Activated naive CD4-positive, alpha-beta T cell treated with anti-CD3 and anti-CD28 coated beads, Interleukin-2, amount 50 U/mL, for 24 hours (primary cell): ENCODE measurements around the gene RIPOR3.
"Not testable (repeated sequence)": the region's sequence is repeated elsewhere in the genome, so short reads cannot be mapped to it uniquely, and the experiment has no call there.

ENCODE experiments used
- H3K27ac Mint-ChIP-seq: one replicate; pipeline ENCODE4 v1.8.0; 2021; ENCODE audit warnings: mild to moderate bottlenecking, mixed read lengths
- H3K27me3 Mint-ChIP-seq: one replicate; pipeline ENCODE4 v1.8.0; 2021; ENCODE audit warnings: mixed read lengths
- H3K36me3 Mint-ChIP-seq: one replicate; pipeline ENCODE4 v1.8.0; 2021; ENCODE audit warnings: mixed read lengths
- H3K4me1 Mint-ChIP-seq: one replicate; pipeline ENCODE4 v1.8.0; 2021; ENCODE audit warnings: mixed read lengths
- H3K4me3 Mint-ChIP-seq: one replicate; pipeline ENCODE4 v1.8.0; 2021; ENCODE audit warnings: mild to moderate bottlenecking, mixed read lengths
- H3K9me3 Mint-ChIP-seq: one replicate; pipeline ENCODE4 v1.8.0; 2021; ENCODE audit warnings: mixed read lengths

RIPOR3 gene

GRCh38 chr20:50715694-50716093 is 24.4 kb upstream of the RIPOR3 start:
- Mint-ChIP-seq H3K4me1 (no peaks in the 10 kb centered on the region), H3K4me3 (no peak overlapping the region), H3K9me3 (no peaks in the 10 kb centered on the region), H3K27me3 (peaks cover 8% of the 10 kb centered on the region), H3K36me3 (no peaks in the 10 kb centered on the region), H3K27ac (no peak overlapping the region)

- not testable (repeated sequence) for H3K36me3 Mint-ChIP-seq, H3K4me3 Mint-ChIP-seq, H3K4me1 Mint-ChIP-seq, H3K27ac Mint-ChIP-seq, H3K9me3 Mint-ChIP-seq, H3K27me3 Mint-ChIP-seq
Observed at GRCh38 chr20:50714426-50714825, 23.1 kb upstream of the RIPOR3 start.

- no peaks in the 10 kb centered on the region for H3K4me1 Mint-ChIP-seq
- no peaks in the 10 kb centered on the region for H3K9me3 Mint-ChIP-seq
- no peak overlapping the region for H3K27ac Mint-ChIP-seq
- H3K27me3 Mint-ChIP-seq: peaks cover 8% of the 10 kb centered on the region
- H3K4me3 Mint-ChIP-seq: no peak overlapping the region
- H3K36me3 Mint-ChIP-seq: no peaks in the 10 kb centered on the region
Observed at GRCh38 chr20:50713657-50714101, 22.3 kb upstream of the RIPOR3 start.

- no peaks in the 10 kb centered on the region for H3K36me3 Mint-ChIP-seq
- H3K4me1 Mint-ChIP-seq: no peaks in the 10 kb centered on the region
- H3K27me3 Mint-ChIP-seq: peaks cover 8% of the 10 kb centered on the region
- H3K4me3 Mint-ChIP-seq: no peak overlapping the region
- no peak overlapping the region for H3K27ac Mint-ChIP-seq
- H3K9me3 Mint-ChIP-seq: no peaks in the 10 kb centered on the region
Observed at GRCh38 chr20:50712771-50713656, 21.7 kb upstream of the RIPOR3 start.

- Mint-ChIP-seq H3K4me3 (no peak overlapping the region), H3K27ac (no peak overlapping the region), H3K4me1 (no peaks in the 10 kb centered on the region), H3K9me3 (no peaks in the 10 kb centered on the region), H3K36me3 (no peaks in the 10 kb centered on the region), H3K27me3 (peaks cover 8% of the 10 kb centered on the region)
Observed at GRCh38 chr20:50711113-50711825, 19.9 kb upstream of the RIPOR3 start.

- Mint-ChIP-seq H3K27me3 (peaks cover 11% of the 10 kb centered on the region), H3K27ac (no peak overlapping the region), H3K36me3 (no peaks in the 10 kb centered on the region), H3K9me3 (no peaks in the 10 kb centered on the region), H3K4me1 (no peaks in the 10 kb centered on the region), H3K4me3 (no peak overlapping the region)
Observed at GRCh38 chr20:50710492-50711063, 19.2 kb upstream of the RIPOR3 start.

- Mint-ChIP-seq H3K36me3 (no peaks in the 10 kb centered on the region), H3K27me3 (peaks cover 13% of the 10 kb centered on the region), H3K4me1 (no peaks in the 10 kb centered on the region)
Observed at GRCh38 chr20:50709636-50709973, 18.3 kb upstream of the RIPOR3 start.

GRCh38 chr20:50708845-50709635 is 17.7 kb upstream of the RIPOR3 start:
- no peaks in the 10 kb centered on the region for H3K36me3 Mint-ChIP-seq
- no peaks in the 10 kb centered on the region for H3K9me3 Mint-ChIP-seq
- H3K4me3 Mint-ChIP-seq: no peak overlapping the region
- H3K27ac Mint-ChIP-seq: no peak overlapping the region
- H3K27me3 Mint-ChIP-seq: peaks cover 13% of the 10 kb centered on the region
- no peaks in the 10 kb centered on the region for H3K4me1 Mint-ChIP-seq

More at GRCh38 chr20:50709636-50709973, 18.3 kb upstream of the RIPOR3 start:
- no peak overlapping the region for H3K27ac Mint-ChIP-seq
- no peak overlapping the region for H3K4me3 Mint-ChIP-seq
- H3K9me3 Mint-ChIP-seq: no peaks in the 10 kb centered on the region

- H3K9me3 Mint-ChIP-seq: no peaks in the 10 kb centered on the region
- H3K4me1 Mint-ChIP-seq: no peaks in the 10 kb centered on the region
- H3K36me3 Mint-ChIP-seq: no peaks in the 10 kb centered on the region
- peaks cover 5% of the 10 kb centered on the region for H3K27me3 Mint-ChIP-seq
- H3K4me3 Mint-ChIP-seq: no peak overlapping the region
- H3K27ac Mint-ChIP-seq: no peak overlapping the region
Observed at GRCh38 chr20:50704971-50705370, 13.6 kb upstream of the RIPOR3 start.

- peaks cover 5% of the 10 kb centered on the region for H3K27me3 Mint-ChIP-seq
Observed at GRCh38 chr20:50704514-50704913, 13.2 kb upstream of the RIPOR3 start.

GRCh38 chr20:50703651-50704438 is 12.5 kb upstream of the RIPOR3 start:
- H3K27me3 Mint-ChIP-seq: not testable (repeated sequence)

More at GRCh38 chr20:50704514-50704913, 13.2 kb upstream of the RIPOR3 start:
- Mint-ChIP-seq H3K4me1 (no peaks in the 10 kb centered on the region), H3K4me3 (no peak overlapping the region), H3K9me3 (no peaks in the 10 kb centered on the region), H3K27ac (no peak overlapping the region), H3K36me3 (no peaks in the 10 kb centered on the region)

GRCh38 chr20:50701041-50701963 is 10.0 kb upstream of the RIPOR3 start:
- Mint-ChIP-seq H3K27ac (no peak overlapping the region), H3K9me3 (no peaks in the 10 kb centered on the region), H3K4me3 (no peak overlapping the region), H3K4me1 (no peaks in the 10 kb centered on the region), H3K36me3 (no peaks in the 10 kb centered on the region), H3K27me3 (peaks cover 5% of the 10 kb centered on the region)

More at GRCh38 chr20:50703651-50704438, 12.5 kb upstream of the RIPOR3 start:
- H3K27ac Mint-ChIP-seq, H3K4me1 Mint-ChIP-seq, H3K36me3 Mint-ChIP-seq, H3K9me3 Mint-ChIP-seq, H3K4me3 Mint-ChIP-seq: not testable (repeated sequence)

GRCh38 chr20:50699688-50700087 is 8.3 kb upstream of the RIPOR3 start:
- no peaks in the 10 kb centered on the region for H3K9me3 Mint-ChIP-seq
- H3K27me3 Mint-ChIP-seq: no peaks in the 10 kb centered on the region
- H3K36me3 Mint-ChIP-seq: no peaks in the 10 kb centered on the region
- no peaks in the 10 kb centered on the region for H3K4me1 Mint-ChIP-seq
- no peak overlapping the region for H3K4me3 Mint-ChIP-seq
- H3K27ac Mint-ChIP-seq: peak overlapping the region; percentile 32

- H3K27ac Mint-ChIP-seq, H3K36me3 Mint-ChIP-seq, H3K4me1 Mint-ChIP-seq, H3K4me3 Mint-ChIP-seq, H3K27me3 Mint-ChIP-seq, H3K9me3 Mint-ChIP-seq: not testable (repeated sequence)
Observed at GRCh38 chr20:50698255-50698654, 6.9 kb upstream of the RIPOR3 start.
